ENCODE results near the gene SQSTM1. TPM values are rescaled to one million over a fixed set of nuclear protein-coding genes. Genes with fewer than 3 reads are reported as not detected.

SQSTM1 gene
- total RNA-seq: 122 TPM

DNA sequence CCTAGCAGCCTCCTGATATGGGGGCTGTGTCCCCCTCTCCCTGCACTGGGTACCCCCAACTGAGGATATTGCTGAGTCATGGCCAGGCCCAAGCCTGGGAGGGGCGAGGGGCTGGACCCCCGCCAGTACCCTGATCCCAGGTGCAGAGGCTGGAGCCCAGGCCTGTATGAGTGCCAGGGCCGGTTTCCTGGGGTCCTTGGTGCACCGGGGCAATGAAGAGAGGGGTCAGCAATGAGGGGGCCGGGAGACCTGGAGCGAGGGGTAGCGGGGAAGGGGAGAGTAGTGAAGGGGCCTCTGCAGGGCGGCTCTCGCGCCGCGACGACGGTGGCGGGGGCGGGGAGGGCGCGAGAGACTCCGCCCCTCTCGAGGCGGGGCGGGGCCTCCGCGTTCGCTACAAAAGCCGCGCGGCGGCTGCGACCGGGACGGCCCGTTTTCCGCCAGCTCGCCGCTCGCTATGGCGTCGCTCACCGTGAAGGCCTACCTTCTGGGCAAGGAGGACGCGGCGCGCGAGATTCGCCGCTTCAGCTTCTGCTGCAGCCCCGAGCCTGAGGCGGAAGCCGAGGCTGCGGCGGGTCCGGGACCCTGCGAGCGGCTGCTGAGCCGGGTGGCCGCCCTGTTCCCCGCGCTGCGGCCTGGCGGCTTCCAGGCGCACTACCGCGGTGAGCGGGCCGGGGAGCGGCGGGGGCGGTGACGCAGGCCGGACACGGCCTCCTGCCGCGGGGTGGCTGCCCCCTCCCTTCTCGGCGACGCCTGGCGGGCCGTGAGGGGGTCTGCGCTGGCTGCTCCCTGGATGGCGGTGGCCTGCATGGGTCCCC lies at the start of gene SQSTM1:
Gene SQSTM1 (plus strand): TSS at position 423 of the 815 bp plus-strand sequence. CDS start 32 bp downstream, at position 455.

DNA sequence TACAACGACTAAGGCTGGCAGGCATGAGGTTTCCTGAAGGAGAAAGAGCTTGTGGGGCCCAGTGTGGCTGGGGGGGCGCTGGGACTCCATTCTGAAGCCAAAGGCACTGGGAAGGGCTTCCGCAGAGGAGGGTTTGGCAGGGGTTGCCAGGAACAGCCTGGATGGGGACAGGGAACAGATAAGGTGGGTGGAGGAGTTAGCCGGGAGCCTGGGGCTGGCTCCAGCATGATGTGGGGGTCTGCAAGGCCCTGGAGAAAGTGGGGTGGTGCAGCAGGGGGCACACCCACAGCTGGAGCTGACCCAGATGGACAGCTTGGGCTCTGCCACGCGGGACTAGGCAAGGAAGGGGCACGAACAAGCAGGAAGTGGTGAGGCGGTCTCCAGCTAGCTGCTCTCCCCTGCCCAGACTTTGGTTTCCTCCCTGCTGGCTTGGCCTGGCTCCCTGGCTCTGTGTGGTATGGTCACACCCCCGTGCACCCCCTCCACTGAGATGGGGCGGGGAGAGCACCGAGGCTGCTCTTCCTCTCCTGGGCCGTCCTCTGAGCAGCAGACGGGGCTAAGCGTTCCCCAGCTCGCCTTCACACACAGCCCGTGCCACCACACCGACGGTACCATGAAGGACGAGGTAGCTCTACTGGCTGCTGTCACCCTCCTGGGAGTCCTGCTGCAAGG lies 27.1 kb upstream of the SQSTM1 start, which contains the start of gene LTC4S:
Gene LTC4S (plus strand): TSS at position 519 of the 672 bp plus-strand sequence. CDS start 95 bp downstream, at position 614.

GRCh38 chr5:179806250-179807048 lies 14.3 kb upstream of the SQSTM1 start, which contains the start of gene MGAT4B:
MGAT4B (minus strand) TSS chr5:179806866; CDS start chr5:179806583, 283 bp downstream.

DNA sequence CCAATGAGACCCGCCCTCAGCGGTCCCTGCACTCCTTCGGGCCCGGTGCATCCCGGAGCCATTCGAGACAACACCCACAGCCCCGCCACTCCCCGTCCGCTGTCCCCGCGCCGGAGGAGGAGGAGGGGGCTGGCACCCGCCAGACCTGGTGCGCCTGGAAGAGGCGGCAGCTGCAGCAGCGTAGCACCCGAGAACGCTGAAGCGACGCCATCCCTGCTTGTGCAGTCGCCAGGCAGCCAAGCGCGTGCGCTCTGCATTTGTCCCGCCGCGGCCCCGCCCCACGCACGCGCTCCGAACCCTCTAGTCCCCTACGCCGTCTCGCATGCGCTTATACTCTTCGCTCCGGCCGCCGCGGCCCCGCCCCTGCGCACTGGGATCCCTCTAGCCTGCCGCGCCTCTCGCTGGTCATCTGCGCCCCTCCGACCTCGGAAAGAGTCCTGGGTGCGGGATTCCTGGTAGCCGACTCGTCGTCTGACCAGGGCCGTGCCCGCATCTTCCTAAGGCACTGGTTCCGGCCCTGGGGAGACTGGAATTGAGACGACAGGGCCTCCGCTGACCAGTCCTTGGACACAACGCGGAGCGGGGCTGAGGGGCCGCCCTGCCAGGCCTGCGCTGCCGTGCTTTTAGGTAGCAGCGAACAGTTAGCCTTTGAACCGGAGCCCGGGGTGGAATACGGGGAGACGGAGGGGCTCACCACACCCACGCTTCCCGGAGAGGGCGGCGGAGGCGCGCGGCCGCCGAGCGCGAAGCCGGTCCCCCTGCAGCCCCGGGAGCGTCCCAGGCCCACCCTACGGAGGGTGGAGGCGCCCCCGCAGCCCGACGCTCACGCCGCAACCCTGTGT lies 38.1 kb downstream of the SQSTM1 start, which contains the start of gene MRNIP:
Gene MRNIP (minus strand): TSS at position 232 of the 842 bp plus-strand sequence. CDS start 21 bp downstream, at position 211.

Other genes starting within 250 kb of the SQSTM1 start
- gene HNRNPH1, start 197.2 kb upstream of the SQSTM1 start, total RNA-seq: 1,077 TPM
- not detected for gene CBY3, start 139.9 kb upstream of the SQSTM1 start, total RNA-seq
- 459 TPM for gene CANX, start 121.9 kb upstream of the SQSTM1 start, total RNA-seq
- gene MAML1, start 88.1 kb upstream of the SQSTM1 start, total RNA-seq: 33.5 TPM
- 1.1 TPM for gene LTC4S, start 26.9 kb upstream of the SQSTM1 start, total RNA-seq
- gene MGAT4B, start 14.0 kb upstream of the SQSTM1 start, total RNA-seq: 67.3 TPM
- gene MRNIP, start 37.9 kb downstream of the SQSTM1 start, total RNA-seq: 55.3 TPM
- 62.9 TPM for gene TBC1D9B, start 87.0 kb downstream of the SQSTM1 start, total RNA-seq